Activated naive CD4-positive, alpha-beta T cell (primary cell): Measurements from ENCODE around the gene PARN.
"Not testable (repeated sequence)": the region's sequence is repeated elsewhere in the genome, so short reads cannot be mapped to it uniquely, and the experiment has no call there.

Experiments
- DNase-seq, 4 experiments: peaks; one replicate each; lab custom pipeline; 2025; lab: John Stamatoyannopoulos, UW

Gene PARN

DNA sequence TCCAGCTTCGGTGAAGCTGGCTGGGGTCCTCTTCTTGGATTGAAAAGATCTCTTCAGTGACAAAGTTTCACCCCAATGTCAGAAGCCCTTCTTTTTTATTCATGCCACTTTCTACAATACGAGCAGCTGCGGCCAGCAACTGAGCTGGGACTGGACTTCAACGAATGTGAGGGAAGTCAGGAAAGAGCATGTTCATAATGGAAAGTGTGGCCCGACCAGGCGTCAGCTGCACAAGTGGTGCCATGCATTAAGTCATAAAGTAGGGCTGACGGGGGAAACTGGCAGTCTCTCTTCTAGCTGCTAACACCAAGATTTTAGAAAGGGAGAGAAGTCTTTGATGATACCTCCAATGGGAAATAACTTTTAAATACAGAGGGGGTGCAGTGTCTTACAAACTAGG, 192.6 kb downstream of the PARN start:
- DNase-seq = no peak

- peak in 1 of 4 experiments; percentile 4 for DNase-seq
Measured at GRCh38 chr16:14436401-14436955, 193.6 kb downstream of the PARN start.

GRCh38 chr16:14434860-14435259, 195.2 kb downstream of the PARN start:
- no peak for DNase-seq

DNA sequence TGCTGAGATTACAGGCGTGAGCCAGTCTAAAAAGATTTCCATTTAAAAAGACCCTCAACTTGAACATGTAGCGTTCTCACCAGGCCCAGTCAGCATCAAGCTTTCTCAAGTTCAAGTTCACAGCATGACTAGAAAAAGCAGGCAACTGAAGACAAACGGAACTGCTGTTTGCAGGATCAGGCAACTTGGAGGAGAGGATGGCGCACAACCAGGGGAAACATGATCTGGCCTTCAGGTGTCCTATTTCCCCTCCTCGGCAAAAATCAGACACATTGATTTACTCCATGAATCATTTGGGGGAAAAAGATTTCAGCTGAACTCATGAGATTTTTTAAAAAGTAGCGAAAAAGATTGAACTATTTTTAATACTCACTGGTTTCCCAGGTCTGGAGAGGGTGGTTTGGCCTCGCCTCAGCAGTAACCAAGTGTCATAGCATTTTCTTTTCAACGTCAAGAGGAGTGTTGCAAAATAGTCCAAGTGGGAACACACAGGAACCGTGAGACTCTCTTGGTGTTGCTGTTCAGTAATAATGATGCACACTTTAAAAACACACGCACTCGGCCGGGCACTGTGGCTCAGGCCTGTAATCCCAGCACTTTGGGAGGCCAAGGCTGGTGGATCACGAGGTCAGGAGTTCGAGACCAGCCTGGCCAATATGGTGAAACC, 201.0 kb downstream of the PARN start:
- not testable (repeated sequence) for DNase-seq

- no peak for DNase-seq
Measured at GRCh38 chr16:14428043-14428442, 202.0 kb downstream of the PARN start.

GRCh38 chr16:14427371-14427948, 202.6 kb downstream of the PARN start:
- DNase-seq = no peak

- DNase-seq = no peak
Measured at GRCh38 chr16:14424595-14424994, 205.5 kb downstream of the PARN start.

- DNase-seq = no peak
Measured at GRCh38 chr16:14423344-14423743, 206.7 kb downstream of the PARN start.

GRCh38 chr16:14420721-14421488, 209.2 kb downstream of the PARN start:
- no peak for DNase-seq

GRCh38 chr16:14420243-14420642, 209.8 kb downstream of the PARN start:
- DNase-seq = not testable (repeated sequence)

GRCh38 chr16:14419817-14420216, 210.2 kb downstream of the PARN start:
- DNase-seq = no peak

- DNase-seq = no peak
Measured at GRCh38 chr16:14418795-14419225, 211.2 kb downstream of the PARN start.

DNA sequence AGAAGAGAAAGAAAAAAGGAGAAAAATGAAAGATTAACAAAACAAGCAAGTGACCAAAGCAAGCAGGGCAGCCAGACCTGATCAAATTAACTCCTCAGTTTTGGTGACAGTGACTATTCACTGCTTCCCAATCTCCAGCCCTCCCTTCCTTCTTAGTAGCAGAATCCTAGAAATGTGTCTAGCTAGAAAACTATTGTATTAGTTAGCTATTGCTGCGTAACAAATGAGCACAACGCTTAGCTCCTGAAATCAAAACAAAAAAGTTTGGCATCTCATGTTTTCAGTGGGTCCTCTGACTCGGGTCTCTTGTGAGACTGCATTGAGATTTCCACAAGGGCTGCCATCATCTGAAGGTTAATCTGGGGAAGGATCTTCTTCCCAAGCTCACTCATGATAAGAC, 213.9 kb downstream of the PARN start:
- DNase-seq = no peak

DNA sequence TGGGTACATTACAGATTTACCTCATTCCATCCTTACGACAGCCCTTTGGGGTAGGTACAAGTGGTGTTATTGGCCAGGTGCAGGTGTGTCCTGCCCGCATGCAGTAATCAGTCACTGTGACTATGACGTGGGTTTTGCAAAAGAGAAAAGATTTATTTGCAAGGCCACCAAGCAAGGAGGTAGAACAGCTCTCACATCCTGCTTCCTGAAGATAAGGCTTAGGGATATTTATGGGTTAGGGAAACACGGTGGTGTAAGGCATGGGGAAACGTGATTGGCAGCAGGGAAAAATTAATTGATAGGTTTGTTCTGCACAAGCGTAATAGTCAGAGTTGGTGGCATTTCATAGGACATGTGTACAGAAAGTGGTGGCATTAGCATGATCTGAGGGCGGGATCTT, 214.8 kb downstream of the PARN start:
- no peak for DNase-seq

GRCh38 chr16:14409563-14409962, 220.5 kb downstream of the PARN start:
- DNase-seq = no peak

DNA sequence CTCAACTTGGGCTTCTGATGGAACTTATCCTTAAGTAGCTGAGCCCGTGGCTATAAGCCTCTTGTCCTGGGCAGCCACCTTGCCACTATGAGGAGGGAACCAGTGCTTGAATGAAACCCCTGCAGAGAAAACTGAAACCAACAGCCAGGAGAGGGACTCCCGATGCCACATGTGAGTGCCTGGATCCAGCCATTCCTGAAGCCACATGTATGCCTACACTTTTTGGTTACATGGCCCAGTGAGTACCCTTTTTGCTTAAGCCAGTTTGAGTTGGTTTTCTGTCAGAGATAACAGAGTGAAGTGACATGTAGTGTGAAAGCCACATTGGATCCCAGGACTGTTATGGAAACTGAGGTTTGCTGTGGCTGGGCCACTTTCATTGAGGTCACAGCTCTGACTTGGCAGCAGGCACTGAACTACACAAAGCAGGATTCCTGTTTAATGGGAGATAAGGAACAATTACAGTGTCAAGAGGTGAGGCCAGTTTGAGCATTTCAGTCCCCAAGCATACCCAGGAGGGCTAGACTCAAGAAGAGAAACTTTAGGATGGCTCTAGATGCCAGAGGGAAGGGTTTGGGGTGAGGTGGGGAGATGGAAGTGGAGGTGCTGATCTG, 222.2 kb downstream of the PARN start:
- DNase-seq = no peak

GRCh38 chr16:14405611-14406537, 224.2 kb downstream of the PARN start:
- DNase-seq = peak in 1 of 4 experiments; percentile 5

DNA sequence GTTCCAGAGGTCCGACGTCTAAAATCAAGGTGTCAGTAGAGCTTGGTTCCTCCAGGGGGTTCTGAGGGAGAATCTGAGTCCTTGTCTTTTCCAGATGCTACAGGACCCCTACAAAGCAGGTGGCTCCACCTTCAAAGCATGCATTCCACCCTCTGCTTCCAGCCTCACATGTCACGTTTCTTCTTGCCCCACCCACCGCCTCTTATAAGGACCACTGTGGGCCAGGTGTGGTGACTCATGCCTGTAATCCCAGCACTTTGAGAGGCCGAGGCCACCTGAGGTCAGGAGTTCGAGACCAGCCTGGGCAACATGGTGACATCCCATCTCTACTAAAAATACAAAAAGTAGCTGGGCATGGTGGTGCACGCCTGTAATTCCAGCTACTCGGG, 227.1 kb downstream of the PARN start:
- not testable (repeated sequence) for DNase-seq

DNA sequence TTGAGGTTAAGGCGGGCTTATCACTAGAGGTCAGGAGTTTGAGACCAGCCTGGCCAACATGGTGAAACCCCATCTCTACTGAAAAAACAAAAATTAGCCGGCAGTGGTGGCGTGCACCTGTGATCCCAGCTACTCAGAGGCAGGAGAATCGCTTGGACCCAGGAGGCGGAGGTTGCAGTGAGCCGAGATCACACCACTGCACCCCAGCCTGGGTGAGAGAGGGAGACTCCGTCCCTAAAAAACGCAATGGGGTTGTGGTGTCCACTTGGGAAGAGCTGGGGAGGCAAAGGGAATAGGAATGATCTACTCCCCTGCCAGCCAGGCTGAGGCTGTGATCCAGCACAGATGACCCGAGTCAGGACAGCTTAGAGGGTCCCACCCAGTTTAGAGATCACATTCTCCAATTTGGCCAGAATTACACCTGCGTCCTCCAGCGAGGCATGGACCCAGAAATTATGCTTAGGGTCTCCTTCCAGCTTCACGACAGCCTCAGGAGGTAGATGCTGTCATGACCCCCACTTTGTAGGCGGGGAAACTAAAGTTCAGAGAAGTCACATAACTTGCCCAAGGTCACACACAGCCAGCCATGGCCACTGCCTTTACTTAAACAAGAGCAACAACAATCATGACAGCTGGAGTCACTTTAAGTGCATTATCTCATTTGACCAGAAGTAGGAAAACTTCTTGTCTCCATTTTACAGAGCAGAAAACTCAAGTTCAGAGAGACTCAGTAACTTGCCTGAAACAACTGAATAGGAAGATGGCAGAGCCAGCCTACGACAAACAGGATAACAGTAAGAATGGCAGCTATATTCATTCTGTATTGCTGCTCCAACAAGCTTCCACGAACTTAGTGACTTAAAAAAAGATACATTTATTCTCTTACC, 227.7 kb downstream of the PARN start:
- not testable (repeated sequence) for DNase-seq

GRCh38 chr16:14401711-14402061, 228.4 kb downstream of the PARN start:
- DNase-seq = not testable (repeated sequence)
